DND-41 (cell line): ENCODE data around the gene WSB2.
"Not testable (repeated sequence)": the region's sequence is repeated elsewhere in the genome, so short reads cannot be mapped to it uniquely, and the experiment has no call there.

Experiments
- ATAC-seq: fragments of 200-7000 bp; cut with Tn5 transposase; 3 replicates; pipeline ENCODE4 v1.9.1; 2021; ENCODE audit warnings: low read depth; ENCODE audit not compliant: insufficient read depth
- DNase-seq: peaks from one replicate; pipeline ENCODE4 v3.0.0-alpha.2; 2020
- H2AFZ ChIP-seq: 2 replicates; pipeline ENCODE4 v1.6.0; 2012; ENCODE audit warnings: low read depth, low read length
- H3K27ac ChIP-seq: 2 replicates; pipeline ENCODE4 v1.5.1; 2012; ENCODE audit warnings: low read length, inconsistent platforms
- H3K27me3 ChIP-seq: fragments of 200-600 bp; sonication (generic); 2 replicates; pipeline ENCODE4 v1.6.0; 2012; ENCODE audit warnings: low read length, mild to moderate bottlenecking, inconsistent platforms; ENCODE audit not compliant: insufficient read depth, poor library complexity
- H3K36me3 ChIP-seq: 2 replicates; pipeline ENCODE4 v1.5.1; 2012; ENCODE audit warnings: low read length, inconsistent platforms; ENCODE audit not compliant: insufficient read depth
- H3K4me1 ChIP-seq: 2 replicates; pipeline ENCODE4 v1.5.1; 2012; ENCODE audit warnings: mild to moderate bottlenecking, low read length; ENCODE audit not compliant: insufficient read depth
- H3K4me2 ChIP-seq: 2 replicates; pipeline ENCODE4 v1.6.0; 2012; ENCODE audit warnings: mild to moderate bottlenecking, moderate library complexity, low read length, inconsistent platforms; ENCODE audit not compliant: insufficient read depth
- H3K4me3 ChIP-seq, 2 experiments: fragments of 200-600 bp in 1 of 2; shearing (Covaris generic) in 1 of 2; 2 replicates each; pipeline ENCODE4 v1.5.1; 2012 to 2016; ENCODE audit warnings: inconsistent platforms in 2 of 2, low read length in 2 of 2, mild to moderate bottlenecking in 2 of 2, low read depth in 1 of 2, moderate library complexity in 1 of 2
- H3K79me2 ChIP-seq: 2 replicates; pipeline ENCODE4 v1.6.0; 2012; ENCODE audit warnings: low read length, inconsistent platforms; ENCODE audit not compliant: insufficient read depth
- H3K9ac ChIP-seq: 2 replicates; pipeline ENCODE4 v1.6.0; 2012; ENCODE audit warnings: low read depth, mild to moderate bottlenecking, inconsistent platforms, low read length, moderate library complexity
- H3K9me3 ChIP-seq: 2 replicates; pipeline ENCODE4 v1.5.1; 2012; ENCODE audit warnings: low read length, moderate library complexity, mild to moderate bottlenecking, inconsistent platforms; ENCODE audit not compliant: insufficient read depth, severe bottlenecking
- H4K20me1 ChIP-seq: 2 replicates; pipeline ENCODE4 v1.6.0; 2012; ENCODE audit warnings: low read length; ENCODE audit not compliant: insufficient read depth
- CTCF ChIP-seq: IDR thresholded peaks from 2 replicates; pipeline ENCODE4 v1.5.1; 2012; ENCODE audit warnings: borderline replicate concordance, low read length, moderate library complexity, mild to moderate bottlenecking; ENCODE audit not compliant: poor library complexity, severe bottlenecking; ENCODE audit errors: extremely low read depth
- EZH2 ChIP-seq: IDR thresholded peaks from 3 replicates; pipeline ENCODE4 v1.6.1; 2012; ENCODE audit warnings: borderline replicate concordance, low read depth, mild to moderate bottlenecking, moderate library complexity, low read length, inconsistent platforms; ENCODE audit not compliant: severe bottlenecking

Gene WSB2

GRCh38 chr12:118089782-118090181, 28.8 kb upstream of the WSB2 start:
- DNase-seq = no peak
- Histone ChIP-seq H3K36me3 (peaks cover 5% of the 10 kb centered on the region; the same call in 1 of the 2 replicates), H4K20me1 (no peaks in the 10 kb centered on the region), H3K27me3 (no peaks in the 10 kb centered on the region), H3K4me1 (no peaks in the 10 kb centered on the region), H3K4me3 (no peak overlapping the region), H3K4me2 (no peak overlapping the region), H3K27ac (no peak overlapping the region), H3K9ac (no peak overlapping the region), H3K79me2 (no peaks in the 10 kb centered on the region), H2AFZ (no peak overlapping the region), H3K9me3 (no peaks in the 10 kb centered on the region)
- ATAC-seq = no peak
- TF ChIP-seq CTCF (no peak), EZH2 (no peak)

- H3K27ac ChIP-seq = no peak overlapping the region
- H3K4me3 ChIP-seq = no peak overlapping the region
- no peak overlapping the region for H3K4me2 ChIP-seq
- no peaks in the 10 kb centered on the region for H4K20me1 ChIP-seq
- ATAC-seq = no peak
- no peak overlapping the region for H3K9ac ChIP-seq
- no peak for TF ChIP-seq EZH2
- no peak for TF ChIP-seq CTCF
- H3K79me2 ChIP-seq = no peaks in the 10 kb centered on the region
- H3K27me3 ChIP-seq = no peaks in the 10 kb centered on the region
- no peaks in the 10 kb centered on the region for H3K4me1 ChIP-seq
- no peak for DNase-seq
- H2AFZ ChIP-seq = no peak overlapping the region
- H3K36me3 ChIP-seq = peaks cover 14% of the 10 kb centered on the region
- no peaks in the 10 kb centered on the region for H3K9me3 ChIP-seq
Measured at GRCh38 chr12:118082161-118082560, 21.2 kb upstream of the WSB2 start.

DNA sequence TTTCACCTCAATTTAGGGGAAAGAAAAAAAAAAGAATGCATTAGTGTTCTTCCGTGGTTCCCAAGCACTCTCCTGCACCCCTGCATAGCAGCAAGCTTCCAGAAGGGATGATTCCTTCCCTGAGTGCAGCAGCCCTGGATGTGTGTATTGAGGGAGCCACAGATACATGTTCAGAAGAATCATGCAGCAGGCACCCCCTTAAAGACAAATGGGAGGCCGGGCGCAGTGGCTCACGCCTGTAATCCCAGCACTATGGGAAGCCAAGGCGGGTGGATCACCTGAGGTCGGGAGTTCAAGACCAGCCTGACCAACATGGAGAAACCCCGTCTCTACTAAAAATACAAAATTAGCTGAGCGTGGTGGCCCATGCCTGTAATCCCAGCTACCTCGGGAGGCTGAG, 20.5 kb upstream of the WSB2 start:
- not testable (repeated sequence) for H3K9me3 ChIP-seq, H3K27me3 ChIP-seq, H3K4me3 ChIP-seq, H2AFZ ChIP-seq, H4K20me1 ChIP-seq, H3K4me2 ChIP-seq, H3K4me1 ChIP-seq, H3K79me2 ChIP-seq, ATAC-seq, H3K27ac ChIP-seq, H3K9ac ChIP-seq, DNase-seq
- peaks cover 14% of the 10 kb centered on the region for H3K36me3 ChIP-seq

GRCh38 chr12:118073768-118074167, 12.8 kb upstream of the WSB2 start:
- H2AFZ ChIP-seq = no peak overlapping the region
- ATAC-seq (no peak), DNase-seq (no peak)
- H3K79me2 ChIP-seq = no peaks in the 10 kb centered on the region
- no peaks in the 10 kb centered on the region for H3K27me3 ChIP-seq
- H3K4me3 ChIP-seq = no peak overlapping the region
- no peak overlapping the region for H3K9ac ChIP-seq
- no peaks in the 10 kb centered on the region for H3K9me3 ChIP-seq
- H3K27ac ChIP-seq = no peak overlapping the region
- H3K4me1 ChIP-seq = no peaks in the 10 kb centered on the region
- H3K4me2 ChIP-seq = no peak overlapping the region
- no peaks in the 10 kb centered on the region for H4K20me1 ChIP-seq
- TF ChIP-seq EZH2 (no peak), CTCF (no peak)
- H3K36me3 ChIP-seq = 0 out of 2 replicates have a peak, but pooled peaks cover 2% of the 10 kb centered on the region
